Fibroblast of the aortic adventitia (primary cell): ENCODE data around the gene MBD3L4. TPM values are rescaled to one million over a fixed set of nuclear protein-coding genes. Genes with fewer than 3 reads are reported as not detected.
"Not testable (repeated sequence)": the region's sequence is repeated elsewhere in the genome, so short reads cannot be mapped to it uniquely, and the experiment has no call there.

Source experiments
- DNase-seq: peaks from one replicate; pipeline ENCODE4 v3.0.0-alpha.2; 2010; ENCODE audit warnings: low read depth
- H3K4me3 ChIP-seq: 2 replicates; pipeline ENCODE4 v1.5.1; 2011; ENCODE audit warnings: low read depth, mild to moderate bottlenecking, control low read depth, low read length, moderate library complexity
- CTCF ChIP-seq: IDR thresholded peaks from 2 replicates; pipeline ENCODE4 v1.5.1; 2011; ENCODE audit warnings: mild to moderate bottlenecking, low read length, control low read depth, inconsistent platforms; ENCODE audit not compliant: insufficient read depth
- total RNA-seq: library from RNA; depleted of rRNA; stranded (reverse); fragments of >200 nt; gene quantifications from 2 replicates; pipeline ENCODE4 v1.2.3, GENCODE V29; 2012; ENCODE audit warnings: low replicate concordance

The MBD3L4 gene
- total RNA-seq, 1 donor: not detected

DNA sequence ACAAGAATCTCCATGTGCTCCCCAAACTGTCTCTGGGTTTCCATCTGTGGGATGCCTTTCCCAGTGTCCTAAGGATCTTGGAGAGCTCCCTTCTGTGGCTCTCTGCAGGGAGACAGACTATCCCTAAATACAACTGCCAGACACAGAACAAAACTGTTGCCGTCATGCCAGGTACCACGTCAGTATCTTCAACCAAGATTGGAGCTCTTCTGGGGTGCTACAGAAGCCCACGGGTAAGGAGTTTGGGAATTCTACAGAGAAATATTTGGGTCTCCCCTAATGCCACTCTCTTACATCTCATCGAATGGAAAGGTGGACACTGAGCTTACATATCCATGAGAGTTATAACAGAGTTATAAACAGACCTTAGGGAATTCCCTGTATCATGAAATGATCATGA, 23.4 kb upstream of the MBD3L4 start:
- H3K4me3 ChIP-seq: no peak overlapping the region
- no peak for TF ChIP-seq CTCF
- DNase-seq: no peak

DNA sequence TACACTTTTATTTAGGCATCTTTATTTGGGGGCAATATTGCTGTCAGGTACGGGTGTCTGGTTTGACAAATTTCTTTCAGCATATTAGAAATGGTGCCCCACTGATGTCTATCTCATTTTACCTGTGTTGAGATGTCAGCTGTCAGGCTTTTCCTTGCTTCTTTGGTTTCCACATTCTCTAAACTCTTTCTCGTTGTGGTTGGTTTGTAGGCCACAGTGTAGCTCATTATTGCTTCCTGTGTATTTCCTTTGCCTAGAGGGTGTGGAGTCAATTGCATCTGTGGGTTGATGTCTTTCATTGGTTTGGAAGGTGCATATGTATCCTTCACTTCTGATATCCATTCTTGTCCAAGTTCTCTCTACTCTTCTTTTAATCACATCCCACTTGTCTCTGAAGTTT, 20.0 kb upstream of the MBD3L4 start:
- H3K4me3 ChIP-seq, DNase-seq: not testable (repeated sequence)

DNA sequence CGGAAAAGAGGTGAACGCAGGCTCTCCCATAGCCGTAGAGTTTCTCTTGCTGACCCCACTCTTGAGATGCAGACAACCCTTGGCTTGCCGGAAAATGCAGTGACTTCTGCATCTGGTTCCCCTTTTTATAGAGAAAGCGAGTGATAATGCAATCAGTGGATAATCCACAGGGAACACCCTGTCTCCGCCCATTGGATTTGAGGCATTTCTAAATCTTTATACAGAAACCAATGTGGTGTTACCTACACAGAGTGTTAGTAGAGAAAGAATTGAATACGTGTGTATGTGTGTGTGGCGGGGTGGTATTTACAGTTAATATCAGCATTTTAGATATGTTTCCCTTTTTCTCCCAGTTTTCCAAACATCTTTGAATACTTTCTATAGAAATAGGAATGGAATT, 18.6 kb upstream of the MBD3L4 start, which contains the start of gene MBD3L3:
MBD3L3 (minus strand) TSS at position 101 of the 400 bp plus-strand sequence; CDS start at position 30, 71 bp downstream.
- not testable (repeated sequence) for H3K4me3 ChIP-seq, DNase-seq

GRCh38 chr19:7056371-7056770, 16.4 kb upstream of the MBD3L4 start:
- H3K4me3 ChIP-seq, DNase-seq: not testable (repeated sequence)

DNA sequence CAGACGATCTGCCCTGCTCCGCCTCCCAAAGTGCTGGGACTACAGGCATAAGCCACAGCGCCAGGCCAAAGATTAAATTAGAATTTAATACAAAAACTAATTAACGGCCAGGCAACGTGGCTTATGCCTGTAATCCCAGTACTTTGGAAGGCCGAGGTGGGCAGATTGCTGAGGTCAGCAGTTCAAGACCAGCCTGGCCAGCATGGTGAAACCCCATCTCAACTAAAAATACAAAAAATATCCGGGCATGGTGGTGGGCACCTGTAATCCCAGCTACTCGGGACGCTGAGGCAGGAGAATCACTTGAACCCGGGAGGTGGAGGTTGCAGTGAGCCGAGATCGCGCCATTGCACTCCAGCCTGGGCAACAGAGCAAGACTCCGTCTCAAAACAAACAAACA, 15.7 kb upstream of the MBD3L4 start:
- not testable (repeated sequence) for DNase-seq, H3K4me3 ChIP-seq

- not testable (repeated sequence) for DNase-seq, H3K4me3 ChIP-seq
These were observed 14.8 kb upstream of the MBD3L4 start for GRCh38 chr19:7054635-7055368.

- not testable (repeated sequence) for DNase-seq, H3K4me3 ChIP-seq
These were observed 12.9 kb upstream of the MBD3L4 start for GRCh38 chr19:7052896-7053295.

DNA sequence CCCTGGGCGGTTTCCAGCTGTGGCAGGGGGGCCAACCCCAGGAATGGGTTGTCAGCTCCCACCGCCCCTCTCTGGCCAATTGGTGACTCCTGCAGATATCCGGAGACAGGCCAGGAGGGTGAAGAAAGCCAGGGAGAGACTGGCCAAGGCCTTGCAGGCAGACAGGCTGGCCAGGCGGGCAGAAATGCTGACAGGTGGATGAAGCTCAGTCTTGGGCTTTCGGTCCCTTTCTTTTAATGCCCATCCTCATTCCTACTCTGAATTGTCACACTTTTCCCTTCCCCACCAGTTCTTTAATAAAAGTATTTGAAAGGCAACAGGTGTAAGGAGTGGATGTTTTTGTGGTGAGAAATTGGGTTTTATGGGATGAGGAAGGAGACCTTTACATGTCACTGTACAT, 11.4 kb upstream of the MBD3L4 start:
- not testable (repeated sequence) for DNase-seq, H3K4me3 ChIP-seq

DNA sequence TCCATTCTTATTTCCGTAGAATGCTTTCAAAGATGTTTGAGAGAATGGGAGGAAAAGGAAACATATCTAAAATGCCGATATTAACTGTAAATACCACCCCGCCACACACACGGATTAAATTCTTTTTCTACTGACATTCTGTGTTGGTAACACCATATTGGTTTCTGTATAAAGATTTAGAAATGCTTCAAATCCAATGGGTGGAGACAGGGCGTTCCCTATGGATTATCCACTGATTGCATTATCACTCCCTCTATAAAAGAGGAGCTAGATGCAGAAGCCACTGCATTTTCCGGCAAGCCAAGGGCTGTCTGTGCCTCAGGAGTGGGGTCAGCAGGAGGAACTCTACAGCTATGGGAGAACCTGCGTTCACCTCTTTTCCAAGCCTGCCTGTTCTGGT, 9.0 kb upstream of the MBD3L4 start, which contains the start of gene MBD3L2:
MBD3L2 (plus strand) TSS at position 301 of the 400 bp plus-strand sequence; CDS start at position 354, 53 bp downstream.
- H3K4me3 ChIP-seq, DNase-seq: not testable (repeated sequence)

- not testable (repeated sequence) for DNase-seq, H3K4me3 ChIP-seq
These were observed 1.6 kb upstream of the MBD3L4 start for GRCh38 chr19:7041563-7041962.

- not testable (repeated sequence) for H3K4me3 ChIP-seq, DNase-seq
These were observed 9.7 kb downstream of the MBD3L4 start, which contains the start of gene MBD3L5 for GRCh38 chr19:7030278-7030677. MBD3L5 (plus strand) TSS chr19:7030578; CDS start chr19:7030612, 34 bp downstream.

DNA sequence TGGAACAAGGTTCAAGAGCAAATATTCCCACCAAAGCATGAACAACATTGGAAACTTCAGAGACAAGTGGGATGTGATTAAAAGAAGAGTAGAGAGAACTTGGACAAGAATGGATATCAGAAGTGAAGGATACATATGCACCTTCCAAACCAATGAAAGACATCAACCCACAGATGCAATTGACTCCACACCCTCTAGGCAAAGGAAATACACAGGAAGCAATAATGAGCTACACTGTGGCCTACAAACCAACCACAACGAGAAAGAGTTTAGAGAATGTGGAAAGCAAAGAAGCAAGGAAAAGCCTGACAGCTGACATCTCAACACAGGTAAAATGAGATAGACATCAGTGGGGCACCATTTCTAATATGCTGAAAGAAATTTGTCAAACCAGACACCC, 11.2 kb downstream of the MBD3L4 start:
- not testable (repeated sequence) for H3K4me3 ChIP-seq, DNase-seq

GRCh38 chr19:7021331-7021730, 18.6 kb downstream of the MBD3L4 start, which contains the start of gene MBD3L2B:
MBD3L2B (minus strand) TSS chr19:7021431; CDS start chr19:7021397, 34 bp downstream.
- not testable (repeated sequence) for DNase-seq, H3K4me3 ChIP-seq

DNA sequence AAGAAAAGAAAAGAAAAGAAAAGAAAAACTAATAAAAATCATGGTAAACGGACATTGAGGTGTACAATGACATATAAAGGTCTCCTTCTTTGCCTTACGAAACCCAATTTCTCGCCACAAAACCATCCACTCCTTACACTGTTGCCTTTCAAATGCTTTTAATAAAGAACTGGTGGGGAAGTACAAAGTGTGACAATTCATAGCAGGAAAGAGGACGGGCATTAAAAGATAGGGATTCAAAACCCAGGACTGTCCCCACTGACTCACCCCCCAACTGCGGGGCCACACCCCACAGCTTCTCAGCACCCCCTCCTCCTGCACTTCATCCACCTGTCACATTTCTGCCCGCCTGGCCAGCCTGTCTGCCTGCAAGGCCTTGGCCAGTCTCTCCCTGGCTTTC, 21.2 kb downstream of the MBD3L4 start:
- no peak for TF ChIP-seq CTCF
- no peak for DNase-seq
- no peak overlapping the region for H3K4me3 ChIP-seq
